ENCODE results near the gene CAB39.

DNA sequence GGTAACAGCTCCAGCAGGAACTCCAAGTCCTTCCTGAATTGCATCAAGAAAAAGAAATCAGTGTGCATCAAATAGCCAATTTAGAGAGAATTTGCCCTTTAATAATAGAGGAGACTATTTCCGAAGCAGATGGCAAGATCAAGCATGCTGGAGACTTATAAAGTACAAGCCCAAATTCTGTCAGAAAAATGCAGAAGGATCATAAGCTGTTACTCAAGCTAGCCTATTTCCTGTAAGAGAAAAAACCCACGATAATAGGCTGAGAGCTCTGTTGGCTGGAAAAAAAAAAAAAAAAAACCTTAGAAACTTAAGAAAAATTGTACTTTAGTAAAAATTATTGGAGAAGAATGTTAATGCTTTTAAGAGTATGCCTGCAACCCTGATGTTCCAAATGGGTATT lies 127.7 kb downstream of the CAB39 start:
- TF ChIP-seq, protein P1, sequence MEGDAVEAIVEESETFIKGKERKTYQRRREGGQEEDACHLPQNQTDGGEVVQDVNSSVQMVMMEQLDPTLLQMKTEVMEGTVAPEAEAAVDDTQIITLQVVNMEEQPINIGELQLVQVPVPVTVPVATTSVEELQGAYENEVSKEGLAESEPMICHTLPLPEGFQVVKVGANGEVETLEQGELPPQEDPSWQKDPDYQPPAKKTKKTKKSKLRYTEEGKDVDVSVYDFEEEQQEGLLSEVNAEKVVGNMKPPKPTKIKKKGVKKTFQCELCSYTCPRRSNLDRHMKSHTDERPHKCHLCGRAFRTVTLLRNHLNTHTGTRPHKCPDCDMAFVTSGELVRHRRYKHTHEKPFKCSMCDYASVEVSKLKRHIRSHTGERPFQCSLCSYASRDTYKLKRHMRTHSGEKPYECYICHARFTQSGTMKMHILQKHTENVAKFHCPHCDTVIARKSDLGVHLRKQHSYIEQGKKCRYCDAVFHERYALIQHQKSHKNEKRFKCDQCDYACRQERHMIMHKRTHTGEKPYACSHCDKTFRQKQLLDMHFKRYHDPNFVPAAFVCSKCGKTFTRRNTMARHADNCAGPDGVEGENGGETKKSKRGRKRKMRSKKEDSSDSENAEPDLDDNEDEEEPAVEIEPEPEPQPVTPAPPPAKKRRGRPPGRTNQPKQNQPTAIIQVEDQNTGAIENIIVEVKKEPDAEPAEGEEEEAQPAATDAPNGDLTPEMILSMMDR (conservative IDR thresholded peaks at IDR 0.05 in 1 of 2, IDR thresholded peaks at IDR 0.05 in 1 of 2; ENCODE audit: low read depth in 1 of 2, low read length in 2 of 2), result no peak
- TF ChIP-seq EZH2 (IDR thresholded peaks at IDR 0.05; ENCODE audit: low read length, missing control alignments), result no peak

All from fibroblast of lung (primary cell).